ENCODE measurements around the gene IGFBP4. TPM values are rescaled to one million over a fixed set of nuclear protein-coding genes. Genes with fewer than 3 reads are reported as not detected.

IGFBP4 gene
- total and polyA plus RNA-seq, 2 of the 4 experiments (the other 2 are of a cell fraction) = 308 to 1,187 TPM

- Histone ChIP-seq H2BK15ac (ENCODE audit: low read depth, low read length) (no peak within 1 kb of the TSS), H4K91ac (ENCODE audit: insufficient read depth, low read depth, low read length) (peak within 1 kb of the TSS; percentile 70), H2BK120ac (ENCODE audit: low read depth, low read length) (peak within 1 kb of the TSS; percentile 16; the same call in 1 of the 2 replicates), H4K20me1 (ENCODE audit: insufficient read depth, low read length) (no peaks in the 10 kb centered on the region), H3K9ac (ENCODE audit: low read depth, low read length) (peak within 1 kb of the TSS; percentile 56), H2AFZ (replicated peaks; ENCODE audit: low read length, poor library complexity) (peak within 1 kb of the TSS; percentile 96), H2AK9ac (replicated peaks; ENCODE audit: low read depth, low read length, poor library complexity) (peak within 1 kb of the TSS; percentile 75), H3K56ac (ENCODE audit: extremely low read depth, insufficient read depth, low read length) (peak within 1 kb of the TSS; percentile 78), H4K5ac (ENCODE audit: low read depth, low read length) (no peak within 1 kb of the TSS), H4K8ac (ENCODE audit: low read depth in 2 of 2, low read length in 2 of 2) (peak within 1 kb of the TSS; percentile 30 to 86), H3K79me1 (ENCODE audit: low read depth in 1 of 2, low read length in 2 of 2) (peaks cover 16% of the 10 kb centered on the region in 2 experiments), H3K14ac (replicated peaks; ENCODE audit: low read depth, low read length) (0 out of 2 replicates have a peak within 1 kb of the TSS, but pooled peaks have one; percentile 57), H2AK5ac (ENCODE audit: low read depth, low read length) (peak within 1 kb of the TSS; percentile 44), H3K4ac (ENCODE audit: low read depth, low read length) (peak within 1 kb of the TSS; percentile 62), H3K4me2 (ENCODE audit: low read depth, low read length) (peak within 1 kb of the TSS; percentile 84), H3K27me3 (ENCODE audit: control insufficient read depth, insufficient read depth, low read length) (no peaks in the 10 kb centered on the region), H2BK5ac (ENCODE audit: low read depth, low read length, poor library complexity, severe bottlenecking) (peak within 1 kb of the TSS; percentile 56), H3K23ac (ENCODE audit: low read depth, low read length) (peak within 1 kb of the TSS; percentile 65), H3K9me3 (ENCODE audit: control insufficient read depth, insufficient read depth, low read length) (no peaks in the 10 kb centered on the region), H3K4me1 (ENCODE audit: control insufficient read depth, insufficient read depth, low read length) (no peaks in the 10 kb centered on the region), H2BK20ac (ENCODE audit: low read depth, low read length) (no peak within 1 kb of the TSS), H3K27ac (ENCODE audit: insufficient read depth, low read length) (peak within 1 kb of the TSS; percentile 31; the same call in 1 of the 2 replicates), H3K18ac (ENCODE audit: low read depth, low read length) (no peak within 1 kb of the TSS), H3K4me3 (ENCODE audit: insufficient read depth, low read depth, low read length) (peak within 1 kb of the TSS; percentile 65), H3K36me3 (ENCODE audit: control insufficient read depth, insufficient read depth, low read length) (no peaks in the 10 kb centered on the region), H3K9me1 (ENCODE audit: insufficient read depth, low read length) (no peaks in the 10 kb centered on the region)
- intact Hi-C loops (cut with micrococcal nuclease) (no loop called here), dilution Hi-C loops (cut with HindIII; ENCODE audit: low sequenced_read_pairs, unreplicated experiment) (no loop called here), in situ Hi-C loops (cut with MboI; ENCODE audit: low sequenced_read_pairs) (no loop called here)
- ATAC-seq (ENCODE audit: low read depth) (peak; percentile 98), DNase-seq (peak; percentile 100)
- POLR2A ChIA-PET (ENCODE audit: unreplicated experiment) = interaction anchor here (0.6 to 1.5 kb wide), 3 partner anchors 9 to 118 kb away, joined by 3 to 4 read pairs (median 3); no protein-coding TSS in a partner anchor
- 0% methylated on average over 8 of the region's 49 CpGs; no CpG with 5 or more reads in 1 of the 2 experiments for WGBS, 2 experiments (ENCODE audit: extremely low coverage in 2 of 2, insufficient read length in 1 of 2)
- no TSS peak for BruUV-seq (replicated peaks)
- CTCF ChIA-PET = interaction anchor here (1.2 to 2.0 kb wide), 3 partner anchors 10 to 143 kb away, joined by 3 to 9 read pairs (median 5); no protein-coding TSS in a partner anchor
- peak; percentile 68; the same call in 1 of the 2 replicates for TF ChIP-seq POLR2A (IDR thresholded peaks at IDR 0.05; ENCODE audit: low read depth, low read length)
- no peak for TF ChIP-seq SMC3 (IDR thresholded peaks at IDR 0.05; ENCODE audit: low read depth, low read length)
- no peak for TF ChIP-seq CEBPB (IDR thresholded peaks at IDR 0.05; ENCODE audit: low read depth, low read length)
- TF ChIP-seq FOS (IDR thresholded peaks at IDR 0.05; ENCODE audit: low read depth, low read length) = peak; percentile 88; the same call in 1 of the 2 replicates
- no peak for TF ChIP-seq USF2 (IDR thresholded peaks at IDR 0.05; ENCODE audit: low read depth, low read length)
- TF ChIP-seq RAD21 (IDR thresholded peaks at IDR 0.05; ENCODE audit: low read length) = no peak
- TF ChIP-seq BHLHE40 (IDR thresholded peaks at IDR 0.05; ENCODE audit: low read depth, low read length) = peak; percentile 73
- TF ChIP-seq MAZ (IDR thresholded peaks at IDR 0.05; ENCODE audit: borderline replicate concordance, low read depth, low read length) = no peak
- TF ChIP-seq MXI1 (IDR thresholded peaks at IDR 0.05; ENCODE audit: borderline replicate concordance, low read depth, low read length) = peak; percentile 71; the same call in 1 of the 2 replicates
- TF ChIP-seq ELK1 (IDR thresholded peaks at IDR 0.05; ENCODE audit: borderline replicate concordance, low read depth, low read length) = no peak
- TF ChIP-seq NFE2L2 (IDR thresholded peaks at IDR 0.05; ENCODE audit: low read depth, low read length) = no peak
- TF ChIP-seq MAFK (IDR thresholded peaks at IDR 0.05; ENCODE audit: low read depth, low read length) = no peak
- no peak for TF ChIP-seq CTCF (conservative IDR thresholded peaks at IDR 0.05; ENCODE audit: low read depth, low read length)
- TF ChIP-seq RFX5 (IDR thresholded peaks at IDR 0.05; ENCODE audit: low read depth, low read length) = no peak
These were observed 25.4 kb upstream of the IGFBP4 start, which contains the start of gene TOP2A for GRCh38 chr17:40417609-40418427. TOP2A (minus strand) TSS chr17:40417896; CDS start chr17:40417791, 105 bp downstream.
